OCI-LY7 (cell line): Measurements from ENCODE around the gene LRPPRC. TPM values are rescaled to one million over a fixed set of nuclear protein-coding genes. Genes with fewer than 3 reads are reported as not detected.

ENCODE experiments used
- BruUV-seq: library from RNA; stranded (reverse); fragments of 400-500 nt; replicated peaks from 2 replicates; lab custom pipeline; 2021; lab: Mats Ljungman, UMichigan
- CTCF ChIA-PET: fragments of 300-600 bp; sonication (Branson Sonifier 250); formaldehyde crosslinking; loops from one replicate; lab custom pipeline; 2022; ENCODE audit warnings: antibody characterized with exemption; ENCODE audit not compliant: unreplicated experiment; lab: Charles Lee
- POLR2A ChIA-PET: fragments of 300-600 bp; sonication (Branson Sonifier 250); formaldehyde crosslinking; loops from one replicate; lab custom pipeline; 2022; ENCODE audit warnings: antibody characterized with exemption; lab: Charles Lee
- DNase-seq: peaks from one replicate; pipeline ENCODE4 v3.0.0-alpha.2; 2015; ENCODE audit warnings: low spot score
- H2AFZ ChIP-seq: fragments of 200-600 bp; sonication (generic), shearing (Covaris generic); 2 replicates; pipeline ENCODE4 v1.6.1; 2014; ENCODE audit warnings: mild to moderate bottlenecking, antibody characterized with exemption, low read length, moderate library complexity
- H3K27ac ChIP-seq: fragments of 200-600 bp; sonication (generic); 2 replicates; pipeline ENCODE4 v1.5.1; 2014; ENCODE audit warnings: mixed run types, low read depth, mild to moderate bottlenecking, moderate library complexity, low read length, inconsistent platforms; ENCODE audit not compliant: poor library complexity, severe bottlenecking
- H3K36me3 ChIP-seq: fragments of 200-600 bp; sonication (generic); 2 replicates; pipeline ENCODE4 v1.6.1; 2014; ENCODE audit warnings: mild to moderate bottlenecking, antibody characterized with exemption, low read length, moderate library complexity, mixed read lengths; ENCODE audit not compliant: insufficient read depth
- H3K4me1 ChIP-seq: fragments of 200-600 bp; sonication (generic); 2 replicates; pipeline ENCODE4 v1.5.1; 2014; ENCODE audit warnings: mild to moderate bottlenecking, low read length; ENCODE audit not compliant: insufficient read depth, poor library complexity, severe bottlenecking
- H3K4me2 ChIP-seq: fragments of 200-600 bp; sonication (generic); 2 replicates; pipeline ENCODE4 v1.6.1; 2014; ENCODE audit warnings: mild to moderate bottlenecking, low read length
- H3K4me3 ChIP-seq: fragments of 200-600 bp; sonication (generic); 2 replicates; pipeline ENCODE4 v1.5.1; 2014; ENCODE audit warnings: mild to moderate bottlenecking, low read depth, low read length; ENCODE audit not compliant: poor library complexity, severe bottlenecking
- H3K79me2 ChIP-seq: fragments of 200-600 bp; sonication (generic); 2 replicates; pipeline ENCODE4 v1.6.1; 2016; ENCODE audit warnings: low read depth, mild to moderate bottlenecking, low read length, moderate library complexity, mixed read lengths; ENCODE audit not compliant: insufficient read depth
- H3K9me2 ChIP-seq: fragments of 200-600 bp; sonication (generic); 2 replicates; pipeline ENCODE4 v1.6.1; 2016; ENCODE audit warnings: mild to moderate bottlenecking, low read length, mixed read lengths; ENCODE audit not compliant: insufficient read depth
- H3K9me3 ChIP-seq: fragments of 200-600 bp; sonication (generic); 2 replicates; pipeline ENCODE4 v1.6.1; 2014; ENCODE audit warnings: mild to moderate bottlenecking, mixed run types, low read length, mixed read lengths
- H4K20me1 ChIP-seq: fragments of 200-600 bp; sonication (generic); 2 replicates; pipeline ENCODE4 v1.6.1; 2014; ENCODE audit warnings: mild to moderate bottlenecking, antibody characterized with exemption, low read length, moderate library complexity, mixed read lengths; ENCODE audit not compliant: insufficient read depth
- CTCF ChIP-seq: fragments of 200-600 bp; sonication (generic); conservative IDR thresholded peaks from 2 replicates; pipeline ENCODE4 v1.5.1; 2014; ENCODE audit warnings: mild to moderate bottlenecking, antibody characterized with exemption, low read length, moderate library complexity, mixed read lengths
- EZH2phosphoT487 ChIP-seq: fragments of 200-600 bp; sonication (generic); IDR thresholded peaks from 2 replicates; pipeline ENCODE4 v1.6.1; 2018; ENCODE audit warnings: low read depth, borderline replicate concordance, mild to moderate bottlenecking, mixed run types, antibody characterized with exemption, low read length, moderate library complexity, mixed read lengths
- intact Hi-C: fragments of 100-400 bp; cut with micrococcal nuclease; formaldehyde crosslinking; loops from one replicate; pipeline ENCODE4 v1.10.0; 2022; ENCODE audit not compliant: unreplicated experiment
- total RNA-seq, 2 experiments: library from RNA; depleted of rRNA in 1 of 2; stranded (reverse); fragments of >200 nt in 1 of 2; shearing (Covaris generic) in 1 of 2; gene quantifications; 2 replicates each; pipeline ENCODE4 v1.2.3, GENCODE V29; 2014 to 2022

The LRPPRC gene
- total RNA-seq, 2 experiments from 2014 or later, result 64.4 to 136 TPM

- intact Hi-C loops, result no loop called here
- Histone ChIP-seq H3K79me2 (peaks cover 84% of the 10 kb centered on the region), H3K4me3 (no peak overlapping the region), H3K9me2 (no peaks in the 10 kb centered on the region), H3K4me1 (no peaks in the 10 kb centered on the region), H3K27ac (no peak overlapping the region), H3K4me2 (no peak overlapping the region), H4K20me1 (peaks cover 39% of the 10 kb centered on the region), H3K9me3 (no peaks in the 10 kb centered on the region), H3K36me3 (peaks cover 84% of the 10 kb centered on the region), H2AFZ (no peak overlapping the region)
- BruUV-seq, result no TSS peak
- DNase-seq, result no peak
- POLR2A ChIA-PET, result no interaction called here
- CTCF ChIA-PET, result no interaction called here
- no peak for TF ChIP-seq CTCF
- TF ChIP-seq EZH2phosphoT487, result no peak
These were observed 10.4 kb downstream of the LRPPRC start for GRCh38 chr2:43985359-43985758.

DNA sequence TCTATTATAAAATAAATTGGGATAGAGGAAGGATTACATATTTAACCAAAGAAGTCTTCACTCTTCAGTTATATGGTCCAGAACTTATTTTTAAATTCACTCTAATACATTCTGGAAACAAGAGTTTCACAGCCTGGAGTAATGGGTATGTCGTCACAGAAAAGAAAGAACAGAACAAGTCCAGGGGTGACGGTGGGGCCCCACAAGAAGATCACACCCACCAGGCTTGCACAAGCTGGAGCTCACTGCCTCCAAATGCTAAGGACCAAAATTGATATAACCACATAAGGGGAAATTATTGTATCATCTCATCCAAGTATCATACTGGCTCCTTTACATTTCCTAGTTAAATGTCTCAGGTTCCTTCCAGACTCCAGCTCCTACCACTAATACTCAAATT, 11.3 kb downstream of the LRPPRC start:
- DNase-seq, result no peak
- Histone ChIP-seq H4K20me1 (peaks cover 46% of the 10 kb centered on the region), H3K79me2 (peaks cover 80% of the 10 kb centered on the region), H2AFZ (no peak overlapping the region), H3K4me1 (no peaks in the 10 kb centered on the region), H3K9me2 (no peaks in the 10 kb centered on the region), H3K27ac (no peak overlapping the region), H3K36me3 (peaks cover 84% of the 10 kb centered on the region), H3K4me2 (no peak overlapping the region), H3K9me3 (no peaks in the 10 kb centered on the region), H3K4me3 (no peak overlapping the region)
- no TSS peak for BruUV-seq
- intact Hi-C loops, result no loop called here
- POLR2A ChIA-PET, result no interaction called here
- CTCF ChIA-PET, result no interaction called here
- TF ChIP-seq CTCF (no peak), EZH2phosphoT487 (no peak)

GRCh38 chr2:43980902-43981301, 14.9 kb downstream of the LRPPRC start:
- BruUV-seq, result no TSS peak
- Histone ChIP-seq H3K4me3 (no peak overlapping the region), H3K79me2 (peaks cover 65% of the 10 kb centered on the region), H4K20me1 (peaks cover 38% of the 10 kb centered on the region), H3K9me2 (no peaks in the 10 kb centered on the region), H2AFZ (no peak overlapping the region), H3K36me3 (peaks cover 92% of the 10 kb centered on the region), H3K9me3 (no peaks in the 10 kb centered on the region), H3K27ac (no peak overlapping the region), H3K4me1 (no peaks in the 10 kb centered on the region), H3K4me2 (no peak overlapping the region)
- ChIA-PET CTCF (no interaction called here), POLR2A (interaction anchor here (0.5 to 2.5 kb wide), 6 partner anchors 14 to 763 kb away, joined by 3 to 7 read pairs (median 3); no protein-coding TSS in a partner anchor)
- intact Hi-C loops, result no loop called here
- no peak for TF ChIP-seq EZH2phosphoT487
- TF ChIP-seq CTCF, result no peak
- no peak for DNase-seq
